ENCODE results near the gene GNL3. TPM values are rescaled to one million over a fixed set of nuclear protein-coding genes. Genes with fewer than 3 reads are reported as not detected.

GNL3 gene
- total RNA-seq, 1 experiment from 2014 or later = 88.9 TPM

DNA sequence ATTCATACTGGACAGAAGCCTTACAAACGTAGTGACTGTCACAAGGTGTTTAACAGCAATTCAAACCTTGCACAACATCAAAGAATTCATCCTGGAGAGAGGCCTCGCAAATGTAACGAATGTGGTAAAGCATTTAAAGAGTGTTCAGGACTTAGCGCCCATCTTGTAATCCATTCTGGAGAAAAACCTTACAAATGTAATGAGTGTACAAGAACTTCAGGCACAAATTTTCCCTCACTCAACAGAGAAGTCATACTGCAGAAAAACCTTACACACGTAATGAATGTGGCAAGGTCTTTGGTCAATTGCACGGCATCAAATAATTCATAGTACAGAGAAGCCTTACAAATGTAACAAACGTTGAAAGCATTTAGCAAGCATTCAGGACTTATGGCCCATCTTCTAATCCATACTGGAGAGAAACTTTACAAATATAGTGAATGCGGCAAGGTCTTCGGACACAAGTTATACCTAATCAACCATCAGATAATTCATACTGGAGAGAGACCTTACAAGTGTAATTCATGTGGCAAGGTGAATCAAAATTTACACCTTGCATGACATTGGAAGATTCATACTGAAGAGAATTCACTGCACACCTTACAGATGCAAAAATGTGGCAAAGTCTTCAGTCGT lies 47.5 kb downstream of the GNL3 start:
- no TSS peak for BruUV-seq (replicated peaks)
- Histone ChIP-seq H3K9me3 (ENCODE audit: control insufficient read depth, insufficient read depth, low read depth, low read length) (peaks cover 7% of the 10 kb centered on the region; the same call in 1 of the 2 replicates), H3K27me3 (ENCODE audit: control insufficient read depth, insufficient read depth, low read length) (no peaks in the 10 kb centered on the region), H3K36me3 (ENCODE audit: control insufficient read depth, insufficient read depth, low read length) (peaks cover 7% of the 10 kb centered on the region; the same call in 1 of the 2 replicates), H3K4me1 (ENCODE audit: control insufficient read depth, insufficient read depth, low read length) (no peaks in the 10 kb centered on the region), H3K27ac (ENCODE audit: low read length) (no peak overlapping the region), H3K4me3 (ENCODE audit: low read depth in 2 of 2, low read length in 2 of 2) (no peak overlapping the region)
- intact Hi-C loops (cut with micrococcal nuclease; ENCODE audit: unreplicated experiment) (no loop called here), in situ Hi-C loops (cut with HindIII; ENCODE audit: low pct_unique_long_range_greater_than_20kb, low sequenced_read_pairs) (no loop called here)
- DNase-seq (ENCODE audit: low read depth, low spot score) = no peak
- ChIA-PET POLR2A (no interaction called here), CTCF (no interaction called here)
- ATAC-seq = no peak
- no peak for TF ChIP-seq SIN3A (IDR thresholded peaks at IDR 0.05; ENCODE audit: borderline replicate concordance, insufficient read depth, low read depth, low read length)
- TF ChIP-seq CTCF (IDR thresholded peaks at IDR 0.05) = no peak
- no peak for TF ChIP-seq POLR2AphosphoS5 (IDR thresholded peaks at IDR 0.05; ENCODE audit: low read depth, low read length)
- TF ChIP-seq TCF7L2 (IDR thresholded peaks at IDR 0.05; ENCODE audit: low read depth, low read length) = no peak
- TF ChIP-seq REST (IDR thresholded peaks at IDR 0.05; ENCODE audit: insufficient read depth in 1 of 2, low read depth in 2 of 2, low read length in 1 of 2) = no peak

DNA sequence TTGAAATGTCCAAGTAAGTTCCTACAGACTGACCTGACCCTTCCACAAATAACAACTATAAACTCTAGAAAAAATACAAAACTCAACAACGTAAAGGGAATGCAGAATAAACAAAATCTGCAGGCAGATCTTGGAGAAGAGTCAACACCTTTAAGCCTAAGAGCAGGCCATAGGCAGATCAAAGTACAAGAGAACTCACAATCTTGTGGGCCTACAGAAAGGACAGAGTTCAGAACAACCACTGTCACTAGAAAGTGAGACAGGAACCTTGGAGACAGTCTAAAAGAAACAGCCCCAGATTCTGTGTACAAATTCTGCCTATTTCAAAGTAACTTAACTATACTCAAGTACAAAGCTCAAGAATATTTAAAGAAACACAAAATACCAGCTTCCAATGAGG lies 53.9 kb downstream of the GNL3 start:
- H3K27me3 ChIP-seq (ENCODE audit: control insufficient read depth, insufficient read depth, low read length) = no peaks in the 10 kb centered on the region
- ATAC-seq (no peak), DNase-seq (ENCODE audit: low read depth, low spot score) (no peak)
- no peaks in the 10 kb centered on the region for H3K4me1 ChIP-seq (ENCODE audit: control insufficient read depth, insufficient read depth, low read length)
- H3K4me3 ChIP-seq (ENCODE audit: low read depth in 2 of 2, low read length in 2 of 2) = no peak overlapping the region
- POLR2A ChIA-PET = no interaction called here
- CTCF ChIA-PET = no interaction called here
- peaks cover 7% of the 10 kb centered on the region; the same call in 1 of the 2 replicates for H3K36me3 ChIP-seq (ENCODE audit: control insufficient read depth, insufficient read depth, low read length)
- H3K9me3 ChIP-seq (ENCODE audit: control insufficient read depth, insufficient read depth, low read depth, low read length) = no peaks in the 10 kb centered on the region; the same call in 1 of the 2 replicates
- intact Hi-C loops (cut with micrococcal nuclease; ENCODE audit: unreplicated experiment) (loop anchor here (10.0 kb wide), 1 partner anchor 85 kb away; no protein-coding TSS in a partner anchor), in situ Hi-C loops (cut with HindIII; ENCODE audit: low pct_unique_long_range_greater_than_20kb, low sequenced_read_pairs) (no loop called here)
- no peak overlapping the region for H3K27ac ChIP-seq (ENCODE audit: low read length)
- TF ChIP-seq POLR2AphosphoS5 (IDR thresholded peaks at IDR 0.05; ENCODE audit: low read depth, low read length) (no peak), TCF7L2 (IDR thresholded peaks at IDR 0.05; ENCODE audit: low read depth, low read length) (no peak), REST (IDR thresholded peaks at IDR 0.05; ENCODE audit: insufficient read depth in 1 of 2, low read depth in 2 of 2, low read length in 1 of 2) (no peak), SIN3A (IDR thresholded peaks at IDR 0.05; ENCODE audit: borderline replicate concordance, insufficient read depth, low read depth, low read length) (no peak), CTCF (IDR thresholded peaks at IDR 0.05) (no peak)
- BruUV-seq (replicated peaks) = no TSS peak
